ENCODE data around the gene PLPP1. TPM values are rescaled to one million over a fixed set of nuclear protein-coding genes. Genes with fewer than 3 reads are reported as not detected.

PLPP1 gene
- total and polyA plus RNA-seq, 4 donors: 51.9 to 129 (median 60.7) TPM

GRCh38 chr5:55432549-55432948, 102.2 kb downstream of the PLPP1 start:
- H3K27me3 ChIP-seq (ENCODE audit: control insufficient read depth in 3 of 3, insufficient read depth in 3 of 3, low read length in 2 of 3): no peaks in the 10 kb centered on the region
- peaks cover 2 to 17% (median 12%) of the 10 kb centered on the region in 5 donors for H3K4me1 ChIP-seq (ENCODE audit: control insufficient read depth in 5 of 5, insufficient read depth in 5 of 5, low read length in 5 of 5)
- no peak overlapping the region for H3K27ac ChIP-seq (ENCODE audit: low read depth in 1 of 2, low read length in 1 of 2)
- no peak overlapping the region for H3K9ac ChIP-seq (ENCODE audit: insufficient read depth in 1 of 2, low read length in 2 of 2)
- DNase-seq (no peak), ATAC-seq (ENCODE audit: insufficient read depth, low FRiP score) (no peak)
- WGBS, 2 donors: 97 to 98% methylated on average over 4 of the region's 4 CpGs
- H3K9me3 ChIP-seq (ENCODE audit: control insufficient read depth in 4 of 4, insufficient read depth in 3 of 4, low read length in 3 of 4): peaks cover 0 to 1% (median 0%) of the 10 kb centered on the region in 4 donors
- no peak for TF ChIP-seq CTCF (IDR thresholded peaks at IDR 0.05; ENCODE audit: control extremely low read depth, extremely low read depth)
- no peak overlapping the region for H3K4me3 ChIP-seq
- peaks cover 4 to 29% (median 10%) of the 10 kb centered on the region in 4 donors for H3K36me3 ChIP-seq (ENCODE audit: control insufficient read depth in 4 of 4, insufficient read depth in 4 of 4, low read length in 4 of 4)

GRCh38 chr5:55429613-55430253, 105.0 kb downstream of the PLPP1 start:
- H3K27ac ChIP-seq (ENCODE audit: low read depth in 1 of 2, low read length in 1 of 2): no peak overlapping the region
- H3K9me3 ChIP-seq (ENCODE audit: control insufficient read depth in 4 of 4, insufficient read depth in 3 of 4, low read length in 3 of 4): no peaks in the 10 kb centered on the region
- ATAC-seq (ENCODE audit: insufficient read depth, low FRiP score) (no peak), DNase-seq (no peak)
- no peaks in the 10 kb centered on the region for H3K27me3 ChIP-seq (ENCODE audit: control insufficient read depth in 3 of 3, insufficient read depth in 3 of 3, low read length in 2 of 3)
- WGBS, 2 donors: 91 to 96% methylated on average over 9 of the region's 9 CpGs
- H3K36me3 ChIP-seq (ENCODE audit: control insufficient read depth in 4 of 4, insufficient read depth in 4 of 4, low read length in 4 of 4): peaks cover 8 to 28% (median 18%) of the 10 kb centered on the region in 4 donors
- H3K4me3 ChIP-seq: no peak overlapping the region
- no peak overlapping the region for H3K9ac ChIP-seq (ENCODE audit: insufficient read depth in 1 of 2, low read length in 2 of 2)
- no peak for TF ChIP-seq CTCF (IDR thresholded peaks at IDR 0.05; ENCODE audit: control extremely low read depth, extremely low read depth)
- H3K4me1 ChIP-seq (ENCODE audit: control insufficient read depth in 5 of 5, insufficient read depth in 5 of 5, low read length in 5 of 5): peaks cover 0 to 15% (median 11%) of the 10 kb centered on the region in 5 donors

GRCh38 chr5:55429221-55429612, 105.5 kb downstream of the PLPP1 start:
- no peak overlapping the region for H3K9ac ChIP-seq (ENCODE audit: insufficient read depth in 1 of 2, low read length in 2 of 2)
- 50% methylated on average over 2 of the region's 2 CpGs for WGBS, 2 donors
- H3K36me3 ChIP-seq (ENCODE audit: control insufficient read depth in 4 of 4, insufficient read depth in 4 of 4, low read length in 4 of 4): peaks cover 12 to 32% (median 20%) of the 10 kb centered on the region in 4 donors
- peaks cover 0 to 15% (median 11%) of the 10 kb centered on the region in 5 donors for H3K4me1 ChIP-seq (ENCODE audit: control insufficient read depth in 5 of 5, insufficient read depth in 5 of 5, low read length in 5 of 5)
- DNase-seq (no peak), ATAC-seq (ENCODE audit: insufficient read depth, low FRiP score) (no peak)
- H3K4me3 ChIP-seq: no peak overlapping the region
- no peaks in the 10 kb centered on the region for H3K27me3 ChIP-seq (ENCODE audit: control insufficient read depth in 3 of 3, insufficient read depth in 3 of 3, low read length in 2 of 3)
- H3K9me3 ChIP-seq (ENCODE audit: control insufficient read depth in 4 of 4, insufficient read depth in 3 of 4, low read length in 3 of 4): no peaks in the 10 kb centered on the region
- no peak for TF ChIP-seq CTCF (IDR thresholded peaks at IDR 0.05; ENCODE audit: control extremely low read depth, extremely low read depth)
- H3K27ac ChIP-seq (ENCODE audit: low read depth in 1 of 2, low read length in 1 of 2): no peak overlapping the region

Data from lung (tissue), 12 donors.